H1 (cell line): ENCODE results near the gene CMIP. TPM values are rescaled to one million over a fixed set of nuclear protein-coding genes. Genes with fewer than 3 reads are reported as not detected.

Experiments
- CHD7 ChIP-seq: fragments of 300-600 bp; sonication (generic); IDR thresholded peaks from 2 replicates; pipeline ENCODE4 v1.7.1; 2012; ENCODE audit warnings: low read length, moderate library complexity, mild to moderate bottlenecking, inconsistent platforms; ENCODE audit not compliant: insufficient replicate concordance
- SP2 ChIP-seq: IDR thresholded peaks from 2 replicates; pipeline ENCODE4 v1.6.1; 2012; ENCODE audit warnings: mild to moderate bottlenecking, low read length, inconsistent platforms
- TAF1 ChIP-seq: IDR thresholded peaks from 2 replicates; pipeline ENCODE4 v1.6.1; 2011; ENCODE audit warnings: mild to moderate bottlenecking, low read depth, low read length
- polyA plus RNA-seq, 7 experiments: library from polyadenylated mRNA; depleted of rRNA in 3 of 7; stranded (reverse) in 5 of 7; unstranded in 2 of 7; fragments of >200 nt in 5 of 7; fragments of 200-250 nt in 2 of 7; gene quantifications; 1 replicate in 5 of 7; 2 replicates in 1 of 7; 4 replicates in 1 of 7; pipeline versions ENCODE4 v1.2.1 to v1.2.3, GENCODE V29; 2011 to 2013; ENCODE audit warnings: missing spikeins in 2 of 7, mixed read lengths in 2 of 7
- total RNA-seq: library from RNA; stranded (reverse); fragmentation: NEBNext Ultra II Directional; extraction: Animal tissue kit (Norgen Biotek cat#: 25700); gene quantifications from 2 replicates; pipeline ENCODE4 v1.2.1, GENCODE V29; 2021

Gene CMIP
- total and polyA plus RNA-seq, 2 of the 8 experiments (the other 6 are each of a cell fraction or from before 2014, with no cell fraction given): 7.9 to 53.2 TPM

GRCh38 chr16:81526199-81526598 lies 81.6 kb downstream of the CMIP start (continued):
- no peak for TF ChIP-seq CHD7
- TF ChIP-seq SP2: no peak
- no peak for TF ChIP-seq TAF1
